Measurements from ENCODE around the gene PROCR.

DNA sequence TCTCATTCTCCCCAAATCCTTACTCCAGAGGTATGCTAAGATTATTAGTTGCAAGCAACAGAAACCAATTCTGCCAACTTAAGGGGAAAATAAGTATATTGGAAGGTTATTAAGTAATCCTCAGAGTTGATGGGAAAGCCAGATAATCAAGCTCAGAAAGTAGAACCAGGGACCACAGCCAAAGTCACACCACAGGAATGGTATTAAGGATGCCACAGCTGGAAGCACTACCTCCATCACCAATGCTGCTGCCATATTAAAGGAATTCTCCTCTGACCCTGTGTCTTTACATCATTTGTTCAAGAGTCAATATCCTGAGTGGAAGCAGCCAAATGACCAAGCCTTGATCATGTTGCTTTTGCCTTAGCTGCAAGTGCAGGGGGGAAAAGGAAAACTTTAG, 9.9 kb downstream of the PROCR start:
- TF ChIP-seq CTCF (IDR thresholded peaks at IDR 0.05) = no peak
- TF ChIP-seq POLR2AphosphoS5 (IDR thresholded peaks at IDR 0.05; ENCODE audit: insufficient read depth in 1 of 2, low read depth in 1 of 2) = no peak
